Measurements from ENCODE around the gene UIMC1. TPM values are rescaled to one million over a fixed set of nuclear protein-coding genes. Genes with fewer than 3 reads are reported as not detected.

Gene UIMC1
- total RNA-seq, 1 experiment from 2014 or later, result 38.4 TPM

DNA sequence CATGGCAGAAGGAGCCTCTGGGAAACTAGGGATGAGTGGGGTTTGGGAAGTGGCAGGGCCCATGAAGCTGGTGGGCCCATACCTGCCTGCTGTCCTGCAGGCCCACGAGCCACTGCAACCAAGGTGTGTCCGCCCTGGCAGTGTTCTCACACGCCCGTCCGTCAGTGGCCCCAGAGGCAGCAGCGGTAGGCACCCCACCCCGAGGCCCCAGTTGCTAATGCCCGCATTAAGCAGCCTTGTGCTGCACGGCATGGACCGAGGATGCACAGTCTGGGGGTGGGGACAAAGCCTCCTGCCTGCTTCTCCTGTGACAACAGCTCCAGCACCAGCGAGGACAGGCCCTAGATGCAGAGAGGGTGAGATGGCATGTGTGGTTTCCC is 148.7 kb downstream of the UIMC1 start:
- Histone ChIP-seq H3K9me3 (ENCODE audit: control insufficient read depth in 1 of 2, insufficient read depth in 1 of 2, low read depth in 1 of 2, low read length in 2 of 2) (no peaks in the 10 kb centered on the region), H3K9me2 (ENCODE audit: insufficient read depth) (no peaks in the 10 kb centered on the region), H2AFZ (ENCODE audit: low read depth, low read length, poor library complexity, severe bottlenecking) (no peak overlapping the region), H3K27me3 (ENCODE audit: insufficient read depth, low read length) (no peaks in the 10 kb centered on the region), H3K4me2 (ENCODE audit: low read length) (no peak overlapping the region), H3K79me2 (ENCODE audit: insufficient read depth, low read length) (no peaks in the 10 kb centered on the region), H3K36me3 (ENCODE audit: control insufficient read depth in 1 of 2, insufficient read depth in 2 of 2, low read length in 2 of 2) (no peaks in the 10 kb centered on the region), H3K9ac (ENCODE audit: low read length) (no peak overlapping the region), H4K20me1 (ENCODE audit: insufficient read depth) (no peaks in the 10 kb centered on the region), H3K27ac (ENCODE audit: low read depth, low read length) (no peak overlapping the region), H3K4me1 (ENCODE audit: control insufficient read depth in 1 of 2, insufficient read depth in 2 of 2, low read length in 2 of 2) (no peaks in the 10 kb centered on the region), H3K4me3 (replicated peaks in 1 of 2; ENCODE audit: low read depth in 1 of 2, low read length in 2 of 2) (no peak overlapping the region)
- ChIA-PET POLR2A (no interaction called here), CTCF (no interaction called here), RAD21 (ENCODE audit: low non-redundant PET in 1 of 2, low total read pairs in 2 of 2, uncharacterized antibody in 2 of 2, unreplicated experiment in 2 of 2) (no interaction called here)
- no TSS peak for BruUV-seq (replicated peaks)
- DNase-seq (ENCODE audit: low read depth, low spot score), result no peak
- no peak for ATAC-seq
- no peak for TF ChIP-seq EZH2 (IDR thresholded peaks at IDR 0.05)
- no peak for TF ChIP-seq EZH2phosphoT487 (IDR thresholded peaks at IDR 0.05; ENCODE audit: borderline replicate concordance)
- TF ChIP-seq, protein P1, sequence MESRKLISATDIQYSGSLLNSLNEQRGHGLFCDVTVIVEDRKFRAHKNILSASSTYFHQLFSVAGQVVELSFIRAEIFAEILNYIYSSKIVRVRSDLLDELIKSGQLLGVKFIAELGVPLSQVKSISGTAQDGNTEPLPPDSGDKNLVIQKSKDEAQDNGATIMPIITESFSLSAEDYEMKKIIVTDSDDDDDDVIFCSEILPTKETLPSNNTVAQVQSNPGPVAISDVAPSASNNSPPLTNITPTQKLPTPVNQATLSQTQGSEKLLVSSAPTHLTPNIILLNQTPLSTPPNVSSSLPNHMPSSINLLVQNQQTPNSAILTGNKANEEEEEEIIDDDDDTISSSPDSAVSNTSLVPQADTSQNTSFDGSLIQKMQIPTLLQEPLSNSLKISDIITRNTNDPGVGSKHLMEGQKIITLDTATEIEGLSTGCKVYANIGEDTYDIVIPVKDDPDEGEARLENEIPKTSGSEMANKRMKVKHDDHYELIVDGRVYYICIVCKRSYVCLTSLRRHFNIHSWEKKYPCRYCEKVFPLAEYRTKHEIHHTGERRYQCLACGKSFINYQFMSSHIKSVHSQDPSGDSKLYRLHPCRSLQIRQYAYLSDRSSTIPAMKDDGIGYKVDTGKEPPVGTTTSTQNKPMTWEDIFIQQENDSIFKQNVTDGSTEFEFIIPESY (IDR thresholded peaks at IDR 0.05; ENCODE audit: extremely low read depth, insufficient replicate concordance, low read length), result no peak
- TF ChIP-seq FOSL1 (IDR thresholded peaks at IDR 0.05; ENCODE audit: low read depth), result no peak
- no peak for TF ChIP-seq RAD21 (IDR thresholded peaks at IDR 0.05; ENCODE audit: low read depth)
- TF ChIP-seq, protein P2, sequence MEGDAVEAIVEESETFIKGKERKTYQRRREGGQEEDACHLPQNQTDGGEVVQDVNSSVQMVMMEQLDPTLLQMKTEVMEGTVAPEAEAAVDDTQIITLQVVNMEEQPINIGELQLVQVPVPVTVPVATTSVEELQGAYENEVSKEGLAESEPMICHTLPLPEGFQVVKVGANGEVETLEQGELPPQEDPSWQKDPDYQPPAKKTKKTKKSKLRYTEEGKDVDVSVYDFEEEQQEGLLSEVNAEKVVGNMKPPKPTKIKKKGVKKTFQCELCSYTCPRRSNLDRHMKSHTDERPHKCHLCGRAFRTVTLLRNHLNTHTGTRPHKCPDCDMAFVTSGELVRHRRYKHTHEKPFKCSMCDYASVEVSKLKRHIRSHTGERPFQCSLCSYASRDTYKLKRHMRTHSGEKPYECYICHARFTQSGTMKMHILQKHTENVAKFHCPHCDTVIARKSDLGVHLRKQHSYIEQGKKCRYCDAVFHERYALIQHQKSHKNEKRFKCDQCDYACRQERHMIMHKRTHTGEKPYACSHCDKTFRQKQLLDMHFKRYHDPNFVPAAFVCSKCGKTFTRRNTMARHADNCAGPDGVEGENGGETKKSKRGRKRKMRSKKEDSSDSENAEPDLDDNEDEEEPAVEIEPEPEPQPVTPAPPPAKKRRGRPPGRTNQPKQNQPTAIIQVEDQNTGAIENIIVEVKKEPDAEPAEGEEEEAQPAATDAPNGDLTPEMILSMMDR (IDR thresholded peaks at IDR 0.05 in 2 of 3, conservative IDR thresholded peaks at IDR 0.05 in 1 of 3; ENCODE audit: borderline replicate concordance in 1 of 3, insufficient read depth in 1 of 3, low read depth in 2 of 3, low read length in 2 of 3), result no peak
- no peak for TF ChIP-seq JUND (IDR thresholded peaks at IDR 0.05)
- TF ChIP-seq, protein P3, sequence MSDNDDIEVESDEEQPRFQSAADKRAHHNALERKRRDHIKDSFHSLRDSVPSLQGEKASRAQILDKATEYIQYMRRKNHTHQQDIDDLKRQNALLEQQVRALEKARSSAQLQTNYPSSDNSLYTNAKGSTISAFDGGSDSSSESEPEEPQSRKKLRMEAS (IDR thresholded peaks at IDR 0.05), result no peak
- TF ChIP-seq CBX3 (IDR thresholded peaks at IDR 0.05; ENCODE audit: low read depth), result no peak
- no peak for TF ChIP-seq TCF7L2 (IDR thresholded peaks at IDR 0.05; ENCODE audit: borderline replicate concordance, extremely low read depth, insufficient read depth, insufficient read length)
- no peak for TF ChIP-seq SP1 (IDR thresholded peaks at IDR 0.05; ENCODE audit: low read depth)
- TF ChIP-seq EGR1 (IDR thresholded peaks at IDR 0.05; ENCODE audit: low read depth), result no peak
- TF ChIP-seq YY1 (IDR thresholded peaks at IDR 0.05; ENCODE audit: extremely low read depth, insufficient replicate concordance, low read depth, low read length), result no peak
- TF ChIP-seq SIN3A (IDR thresholded peaks at IDR 0.05; ENCODE audit: low read depth), result no peak
- TF ChIP-seq ZFX (IDR thresholded peaks at IDR 0.05), result no peak
- TF ChIP-seq POLR2A (IDR thresholded peaks at IDR 0.05; ENCODE audit: borderline replicate concordance, extremely low read depth, insufficient read depth, insufficient read length), result no peak
- TF ChIP-seq, protein P4, sequence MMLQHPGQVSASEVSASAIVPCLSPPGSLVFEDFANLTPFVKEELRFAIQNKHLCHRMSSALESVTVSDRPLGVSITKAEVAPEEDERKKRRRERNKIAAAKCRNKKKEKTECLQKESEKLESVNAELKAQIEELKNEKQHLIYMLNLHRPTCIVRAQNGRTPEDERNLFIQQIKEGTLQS (IDR thresholded peaks at IDR 0.05), result no peak
- no peak for TF ChIP-seq CEBPB (IDR thresholded peaks at IDR 0.05; ENCODE audit: low read depth)
- TF ChIP-seq, protein P5, sequence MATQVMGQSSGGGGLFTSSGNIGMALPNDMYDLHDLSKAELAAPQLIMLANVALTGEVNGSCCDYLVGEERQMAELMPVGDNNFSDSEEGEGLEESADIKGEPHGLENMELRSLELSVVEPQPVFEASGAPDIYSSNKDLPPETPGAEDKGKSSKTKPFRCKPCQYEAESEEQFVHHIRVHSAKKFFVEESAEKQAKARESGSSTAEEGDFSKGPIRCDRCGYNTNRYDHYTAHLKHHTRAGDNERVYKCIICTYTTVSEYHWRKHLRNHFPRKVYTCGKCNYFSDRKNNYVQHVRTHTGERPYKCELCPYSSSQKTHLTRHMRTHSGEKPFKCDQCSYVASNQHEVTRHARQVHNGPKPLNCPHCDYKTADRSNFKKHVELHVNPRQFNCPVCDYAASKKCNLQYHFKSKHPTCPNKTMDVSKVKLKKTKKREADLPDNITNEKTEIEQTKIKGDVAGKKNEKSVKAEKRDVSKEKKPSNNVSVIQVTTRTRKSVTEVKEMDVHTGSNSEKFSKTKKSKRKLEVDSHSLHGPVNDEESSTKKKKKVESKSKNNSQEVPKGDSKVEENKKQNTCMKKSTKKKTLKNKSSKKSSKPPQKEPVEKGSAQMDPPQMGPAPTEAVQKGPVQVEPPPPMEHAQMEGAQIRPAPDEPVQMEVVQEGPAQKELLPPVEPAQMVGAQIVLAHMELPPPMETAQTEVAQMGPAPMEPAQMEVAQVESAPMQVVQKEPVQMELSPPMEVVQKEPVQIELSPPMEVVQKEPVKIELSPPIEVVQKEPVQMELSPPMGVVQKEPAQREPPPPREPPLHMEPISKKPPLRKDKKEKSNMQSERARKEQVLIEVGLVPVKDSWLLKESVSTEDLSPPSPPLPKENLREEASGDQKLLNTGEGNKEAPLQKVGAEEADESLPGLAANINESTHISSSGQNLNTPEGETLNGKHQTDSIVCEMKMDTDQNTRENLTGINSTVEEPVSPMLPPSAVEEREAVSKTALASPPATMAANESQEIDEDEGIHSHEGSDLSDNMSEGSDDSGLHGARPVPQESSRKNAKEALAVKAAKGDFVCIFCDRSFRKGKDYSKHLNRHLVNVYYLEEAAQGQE (IDR thresholded peaks at IDR 0.05; ENCODE audit: low read depth), result no peak
- no peak for TF ChIP-seq SRF (IDR thresholded peaks at IDR 0.05; ENCODE audit: low read depth)
- intact Hi-C loops (cut with micrococcal nuclease), result no loop called here

Data from HCT116 (cell line).